Right lobe of liver (tissue), 4 donors: ENCODE results near the gene APCDD1L.

Experiments used
- POLR2A ChIP-seq: fragments of 450-650 bp; IDR thresholded peaks from one replicate; pipeline ENCODE4 v1.6.1; 2017; ENCODE audit warnings: antibody characterized with exemption, mild to moderate bottlenecking
- TF ChIP-seq, protein P1 (sequence below), 4 donors: fragments of 200-600 bp in 3 of 4; fragments of 450-650 bp in 1 of 4; IDR thresholded peaks; one replicate each; pipeline versions ENCODE4 v1.5.1 to v1.8.0; 2016 to 2022; ENCODE audit warnings: antibody characterized with exemption in 4 of 4, mild to moderate bottlenecking in 2 of 4
- donor health status: DM: no; HTN: no; CAD: no.
- donor health status: DM: no; HTN: no; CAD: no.
- donor health status: DM: no; HTN: yes; CAD: no.

DNA sequence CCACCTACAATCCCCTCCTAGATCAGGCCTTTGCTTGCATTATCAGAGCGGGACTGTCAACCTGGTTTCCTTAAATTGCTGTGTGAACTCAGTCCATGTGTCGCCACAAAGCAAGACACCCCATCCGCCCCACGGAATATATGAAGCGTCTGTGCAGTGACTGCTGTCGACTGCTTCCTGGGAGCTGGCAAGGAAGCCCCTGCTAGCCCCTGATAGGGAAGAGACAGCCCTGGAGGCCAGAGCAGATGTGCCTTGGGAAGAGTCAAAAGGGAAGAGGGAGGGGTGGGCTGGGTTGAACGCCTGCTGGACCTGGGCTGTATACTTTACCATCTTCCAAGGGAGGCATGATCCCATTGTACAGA is 44.1 kb upstream of the APCDD1L start:
- TF ChIP-seq, protein P1, sequence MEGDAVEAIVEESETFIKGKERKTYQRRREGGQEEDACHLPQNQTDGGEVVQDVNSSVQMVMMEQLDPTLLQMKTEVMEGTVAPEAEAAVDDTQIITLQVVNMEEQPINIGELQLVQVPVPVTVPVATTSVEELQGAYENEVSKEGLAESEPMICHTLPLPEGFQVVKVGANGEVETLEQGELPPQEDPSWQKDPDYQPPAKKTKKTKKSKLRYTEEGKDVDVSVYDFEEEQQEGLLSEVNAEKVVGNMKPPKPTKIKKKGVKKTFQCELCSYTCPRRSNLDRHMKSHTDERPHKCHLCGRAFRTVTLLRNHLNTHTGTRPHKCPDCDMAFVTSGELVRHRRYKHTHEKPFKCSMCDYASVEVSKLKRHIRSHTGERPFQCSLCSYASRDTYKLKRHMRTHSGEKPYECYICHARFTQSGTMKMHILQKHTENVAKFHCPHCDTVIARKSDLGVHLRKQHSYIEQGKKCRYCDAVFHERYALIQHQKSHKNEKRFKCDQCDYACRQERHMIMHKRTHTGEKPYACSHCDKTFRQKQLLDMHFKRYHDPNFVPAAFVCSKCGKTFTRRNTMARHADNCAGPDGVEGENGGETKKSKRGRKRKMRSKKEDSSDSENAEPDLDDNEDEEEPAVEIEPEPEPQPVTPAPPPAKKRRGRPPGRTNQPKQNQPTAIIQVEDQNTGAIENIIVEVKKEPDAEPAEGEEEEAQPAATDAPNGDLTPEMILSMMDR (IDR thresholded peaks at IDR 0.05), result no peak
- TF ChIP-seq POLR2A, result no peak
